Measurements from ENCODE around the gene NAV3.

DNA sequence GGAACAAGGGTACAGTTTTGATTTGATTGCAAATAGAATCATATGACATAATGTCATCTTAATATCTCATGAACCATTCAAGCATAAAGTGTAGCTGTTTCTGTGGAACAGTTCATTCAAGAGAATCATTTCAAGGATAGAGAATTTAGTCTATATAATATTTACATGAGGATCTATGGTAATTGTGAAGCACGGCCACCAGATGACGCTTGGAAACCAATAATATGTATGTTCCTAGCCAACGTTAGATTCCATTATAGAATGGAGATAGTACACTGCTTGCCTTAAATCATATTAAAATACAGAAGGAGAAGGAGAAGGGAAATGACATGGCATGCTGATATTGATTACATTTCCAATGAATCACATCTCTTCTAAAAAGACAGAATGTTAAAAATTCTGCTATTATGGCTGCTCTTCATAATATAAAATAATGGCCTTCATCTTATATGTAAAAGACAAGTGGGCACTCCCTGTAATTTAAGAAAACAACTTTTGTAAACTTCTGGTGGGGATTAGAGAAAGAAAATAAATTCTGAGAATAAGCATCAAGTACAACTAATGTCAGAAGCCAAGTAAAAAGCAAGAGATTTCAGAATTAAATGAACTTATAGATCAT lies 351.0 kb downstream of the NAV3 start:
- TF ChIP-seq EZH2phosphoT487 (IDR thresholded peaks at IDR 0.05; ENCODE audit: borderline replicate concordance, low read length) (no peak), CTCF (conservative IDR thresholded peaks at IDR 0.05; ENCODE audit: low read depth, low read length) (peak; percentile 89), EZH2 (IDR thresholded peaks at IDR 0.05; ENCODE audit: low read length, unreplicated experiment) (no peak)

Measured in PC-3 (cell line).